Activated T-cell treated with anti-CD3 and anti-CD28 coated beads for 1 hour (primary cell): ENCODE results near the gene VASP.
A peak's percentile ranks its signal among the peaks of the same experiment; 100 is the strongest.

Source experiments
- DNase-seq: peaks from one replicate; pipeline ENCODE4 v3.0.0-alpha.2; 2020; ENCODE audit warnings: low read depth

VASP gene

DNA sequence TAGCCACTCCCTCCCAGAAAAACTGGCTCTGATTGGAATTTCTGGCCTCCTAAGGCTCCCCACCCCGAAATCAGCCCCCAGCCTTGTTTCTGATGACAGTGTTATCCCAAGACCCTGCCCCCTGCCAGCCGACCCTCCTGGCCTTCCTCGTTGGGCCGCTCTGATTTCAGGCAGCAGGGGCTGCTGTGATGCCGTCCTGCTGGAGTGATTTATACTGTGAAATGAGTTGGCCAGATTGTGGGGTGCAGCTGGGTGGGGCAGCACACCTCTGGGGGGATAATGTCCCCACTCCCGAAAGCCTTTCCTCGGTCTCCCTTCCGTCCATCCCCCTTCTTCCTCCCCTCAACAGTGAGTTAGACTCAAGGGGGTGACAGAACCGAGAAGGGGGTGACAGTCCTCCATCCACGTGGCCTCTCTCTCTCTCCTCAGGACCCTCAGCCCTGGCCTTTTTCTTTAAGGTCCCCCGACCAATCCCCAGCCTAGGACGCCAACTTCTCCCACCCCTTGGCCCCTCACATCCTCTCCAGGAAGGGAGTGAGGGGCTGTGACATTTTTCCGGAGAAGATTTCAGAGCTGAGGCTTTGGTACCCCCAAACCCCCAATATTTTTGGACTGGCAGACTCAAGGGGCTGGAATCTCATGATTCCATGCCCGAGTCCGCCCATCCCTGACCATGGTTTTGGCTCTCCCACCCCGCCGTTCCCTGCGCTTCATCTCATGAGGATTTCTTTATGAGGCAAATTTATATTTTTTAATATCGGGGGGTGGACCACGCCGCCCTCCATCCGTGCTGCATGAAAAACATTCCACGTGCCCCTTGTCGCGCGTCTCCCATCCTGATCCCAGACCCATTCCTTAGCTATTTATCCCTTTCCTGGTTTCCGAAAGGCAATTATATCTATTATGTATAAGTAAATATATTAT is 33.3 kb upstream of the VASP start:
- no peak for DNase-seq

- DNase-seq, result peak; percentile 25
Measured at GRCh38 chr19:45474606-45475521, 32.4 kb upstream of the VASP start.

DNA sequence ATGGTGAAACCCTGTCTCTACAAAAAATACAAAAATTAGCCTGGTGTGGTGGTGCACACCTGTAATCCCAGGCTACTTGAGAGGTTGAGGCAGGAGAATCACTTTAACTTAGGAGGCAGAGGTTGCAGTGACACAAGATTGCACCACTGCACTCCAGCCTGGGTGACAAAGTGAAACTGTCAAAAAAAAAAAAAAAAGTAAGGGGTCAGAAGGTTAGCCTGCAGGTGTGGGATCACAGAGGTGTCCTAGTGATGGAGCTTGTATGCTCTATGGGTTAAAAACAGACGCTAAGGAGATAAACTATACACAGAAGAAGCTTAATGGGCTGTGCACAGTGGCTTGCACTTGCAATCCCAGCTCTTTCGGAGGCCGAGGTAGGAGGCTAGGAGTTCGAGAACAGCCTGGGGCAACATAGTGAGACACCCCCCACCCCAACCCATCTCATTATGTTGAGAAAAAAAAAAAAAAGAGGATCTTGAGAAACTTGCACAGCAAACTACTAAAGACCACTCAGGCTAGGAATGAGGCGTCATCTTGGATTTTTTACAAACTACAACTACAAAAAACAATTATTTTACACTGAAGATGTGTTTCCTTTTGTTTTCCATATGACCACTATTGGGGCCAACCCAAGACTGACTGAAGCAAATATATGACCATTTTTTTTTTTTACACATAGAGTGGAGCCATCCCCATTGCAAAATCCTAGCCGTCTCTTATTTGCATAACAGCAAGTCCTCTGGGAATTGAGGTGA is 31.6 kb upstream of the VASP start:
- DNase-seq, result no peak

DNA sequence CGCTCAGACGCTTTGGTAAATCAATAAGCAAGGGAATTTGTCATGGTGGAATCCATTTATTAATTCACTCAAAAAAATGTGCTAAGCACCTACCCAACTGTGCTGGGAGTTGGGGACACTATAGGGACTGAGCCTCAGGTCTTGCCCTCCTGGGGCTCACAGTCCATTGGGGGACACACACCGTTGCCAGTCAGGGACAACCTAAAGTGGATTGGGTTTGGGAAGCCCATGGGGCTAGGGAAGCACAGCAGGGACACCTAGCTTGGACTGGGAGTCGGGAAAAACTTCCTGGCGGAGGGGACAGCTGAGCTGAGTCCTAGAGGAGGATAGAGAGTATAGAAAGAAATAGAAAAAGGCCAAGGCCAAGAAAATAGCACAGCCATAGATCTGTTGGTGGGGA is 31.0 kb upstream of the VASP start:
- no peak for DNase-seq

DNA sequence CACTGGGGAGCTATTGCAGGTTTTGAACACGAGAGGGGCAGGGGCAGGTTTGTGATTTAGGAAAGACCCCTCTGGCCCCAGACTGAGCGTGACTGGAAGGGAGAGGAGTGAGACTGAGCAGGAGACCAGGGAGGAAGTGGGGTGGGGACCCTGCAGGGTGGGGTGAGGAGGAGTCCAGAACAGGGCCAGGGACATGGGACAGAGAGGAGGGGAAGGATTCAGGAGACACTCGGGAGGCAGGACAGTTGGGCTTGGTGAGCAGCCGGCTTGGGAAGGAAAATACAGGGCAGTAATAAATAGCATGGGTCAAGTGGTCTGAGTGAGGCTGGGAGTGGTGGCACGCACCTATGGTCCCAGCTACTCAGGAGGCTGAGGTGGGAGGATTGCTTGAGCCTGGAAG is 30.1 kb upstream of the VASP start:
- no peak for DNase-seq

GRCh38 chr19:45477713-45478453 is 29.4 kb upstream of the VASP start:
- no peak for DNase-seq

GRCh38 chr19:45478454-45479238 is 28.6 kb upstream of the VASP start:
- peak; percentile 77 for DNase-seq

DNA sequence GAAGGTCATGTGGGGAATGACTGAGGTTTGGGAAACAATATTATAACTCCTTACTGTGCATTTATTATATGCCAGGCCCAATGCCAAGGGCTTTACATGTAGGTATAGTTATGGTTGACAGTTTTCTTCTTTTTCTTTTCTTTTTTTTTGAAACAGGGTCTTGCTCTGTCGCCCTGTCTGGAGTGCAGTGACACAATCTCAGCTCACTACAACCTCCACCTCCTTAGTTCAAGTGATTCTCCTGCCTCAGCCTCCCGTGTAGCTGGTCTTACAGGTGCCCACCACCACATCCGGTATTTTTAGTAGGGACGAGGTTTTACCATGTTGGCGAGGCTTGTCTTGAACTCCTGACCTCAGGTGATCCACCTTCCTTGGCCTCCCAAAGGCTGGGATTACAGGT is 24.2 kb upstream of the VASP start:
- DNase-seq, result no peak

DNA sequence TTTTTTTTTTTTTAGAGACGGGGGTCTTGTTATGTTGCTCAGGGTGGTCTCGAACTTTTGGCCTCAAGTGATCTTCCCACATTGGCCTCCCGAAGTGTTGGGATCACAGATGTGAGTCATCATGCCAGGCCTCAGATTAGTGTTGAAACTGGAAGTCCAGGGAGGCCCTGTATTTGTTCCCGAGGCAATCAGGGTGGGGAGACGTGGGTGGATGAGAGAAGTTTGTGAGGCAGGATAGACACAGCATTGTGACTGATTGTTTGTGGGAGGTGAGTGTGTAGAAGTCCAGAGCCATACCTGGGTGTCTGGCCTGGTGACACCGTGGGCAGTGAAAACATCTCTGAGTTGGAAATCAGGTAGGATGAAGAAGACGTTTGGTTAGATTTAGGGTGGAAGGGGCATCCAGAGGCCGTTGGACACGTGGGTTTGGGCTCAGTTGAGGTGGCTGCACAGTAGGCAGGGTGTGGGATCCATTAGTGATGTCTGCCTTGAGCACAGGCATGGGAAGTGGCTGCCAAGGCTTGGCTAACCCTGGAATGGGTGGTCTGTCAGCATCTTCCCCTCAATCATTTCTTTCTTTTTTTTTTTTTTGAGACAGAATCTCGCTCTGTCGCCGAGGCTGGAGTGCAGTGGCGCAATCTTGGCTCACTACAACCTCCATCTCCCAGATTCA is 22.9 kb upstream of the VASP start:
- DNase-seq, result no peak

DNA sequence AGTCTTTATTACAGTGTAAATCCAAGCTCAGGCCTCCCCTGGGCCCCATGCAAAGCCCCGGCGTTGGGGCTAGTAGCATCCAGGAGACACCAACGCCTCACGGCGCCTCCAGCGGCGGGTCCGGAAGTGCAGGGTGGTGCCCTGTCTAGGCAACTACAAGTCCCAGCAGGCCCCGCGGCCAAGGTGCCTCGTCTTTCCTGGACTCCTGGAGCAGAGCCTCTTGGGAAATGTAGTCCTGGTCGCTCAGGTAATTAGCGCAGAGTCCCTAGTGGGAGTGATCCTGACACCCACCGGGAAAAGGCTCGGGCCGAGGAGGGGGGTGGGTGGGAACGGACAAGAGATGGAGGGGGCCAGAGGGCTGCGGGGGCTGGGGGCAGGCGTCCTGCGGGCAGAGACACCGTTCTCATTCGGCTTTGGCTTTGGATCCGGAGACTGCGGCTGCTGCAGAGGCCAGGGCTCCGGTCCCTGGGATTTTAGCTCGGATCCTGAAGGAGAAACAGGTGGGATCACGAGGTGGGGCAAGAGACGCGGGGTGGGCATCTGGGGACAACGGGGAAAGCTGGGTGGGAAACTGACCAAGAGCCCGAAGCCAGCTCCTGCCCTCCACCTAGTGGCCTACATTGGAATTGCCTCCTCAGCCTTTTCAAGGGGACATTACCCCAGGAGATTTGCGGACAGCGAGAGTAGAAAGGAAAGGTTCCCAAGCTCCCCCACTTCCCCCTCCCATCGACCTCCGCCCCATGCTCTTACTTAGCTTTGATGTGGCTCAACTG is 21.8 kb upstream of the VASP start:
- peak; percentile 99 for DNase-seq

GRCh38 chr19:45488708-45489107 is 18.6 kb upstream of the VASP start:
- no peak for DNase-seq

- DNase-seq, result no peak
Measured at GRCh38 chr19:45489216-45489855, 17.9 kb upstream of the VASP start.

GRCh38 chr19:45492137-45492626 is 15.1 kb upstream of the VASP start:
- no peak for DNase-seq

GRCh38 chr19:45492627-45493470 is 14.4 kb upstream of the VASP start:
- DNase-seq, result no peak

DNA sequence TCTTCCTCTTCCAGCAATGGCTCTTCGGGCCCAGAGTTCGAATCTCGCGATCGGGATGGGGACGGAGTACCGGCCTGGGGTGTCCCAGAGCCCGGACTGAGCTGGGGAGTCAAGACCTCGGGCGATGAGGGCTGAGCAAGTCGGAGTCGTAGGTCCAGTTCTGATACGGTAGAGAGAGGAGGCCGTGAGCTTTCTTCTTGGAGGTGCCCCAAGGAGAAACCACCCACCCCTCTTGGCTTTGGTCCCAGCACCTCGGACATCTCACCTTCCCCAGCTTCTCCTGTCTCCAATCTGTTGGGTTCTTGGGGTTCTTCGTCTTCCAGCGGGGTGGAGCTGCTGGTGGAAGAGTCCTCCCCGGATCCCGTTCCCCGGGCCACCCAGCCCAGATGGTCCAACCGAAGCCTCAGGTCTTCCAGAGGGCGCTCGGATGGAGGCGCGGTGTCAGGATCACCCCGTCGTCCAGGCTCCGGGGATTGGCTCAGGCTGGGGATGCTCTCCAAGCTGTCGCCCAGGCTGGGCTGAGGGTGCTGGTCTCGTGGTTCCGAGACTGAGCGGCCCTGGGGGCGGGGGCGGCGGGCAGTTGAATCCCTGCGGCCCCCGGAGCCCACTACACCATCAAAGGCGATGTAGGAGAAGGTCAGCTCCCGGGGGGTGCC is 12.9 kb upstream of the VASP start:
- DNase-seq, result no peak

DNA sequence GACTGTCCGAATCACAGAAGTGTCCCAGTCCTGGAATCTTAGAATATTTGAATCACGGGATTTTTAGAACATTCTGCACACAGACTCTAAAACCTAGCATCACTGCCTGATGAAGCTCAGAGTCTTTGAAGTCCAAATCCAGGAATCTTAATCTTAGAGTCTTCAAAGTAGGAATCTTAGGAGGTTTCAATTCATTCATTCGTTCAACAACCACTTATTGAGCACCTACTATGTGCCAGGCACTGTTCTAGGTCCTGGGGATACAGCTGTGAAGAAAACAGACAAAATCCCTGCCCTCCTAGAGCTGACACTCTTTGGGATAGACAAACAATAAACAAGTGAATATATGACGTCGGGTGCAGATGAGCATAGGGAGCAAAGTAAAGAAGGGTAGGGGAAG is 12.1 kb upstream of the VASP start:
- no peak for DNase-seq

- DNase-seq, result no peak
Measured at GRCh38 chr19:45496349-45496953, 10.8 kb upstream of the VASP start.
